ENCODE results near the gene SRP68.

The SRP68 gene

GRCh38 chr17:76086384-76086783, 14.1 kb upstream of the SRP68 start:
- no peak for TF ChIP-seq SIN3A (IDR thresholded peaks at IDR 0.05; ENCODE audit: borderline replicate concordance, insufficient read depth, low read length)
- no peak for TF ChIP-seq REST (IDR thresholded peaks at IDR 0.05; ENCODE audit: insufficient read depth in 1 of 2, low read depth in 2 of 2, low read length in 2 of 2)
- no peak for TF ChIP-seq TAF1 (IDR thresholded peaks at IDR 0.05; ENCODE audit: borderline replicate concordance, insufficient read depth, low read length)
- TF ChIP-seq POLR2AphosphoS5 (IDR thresholded peaks at IDR 0.05; ENCODE audit: low read depth, low read length): no peak
- no peak for TF ChIP-seq FOXP2 (optimal IDR thresholded peaks at IDR 0.05; ENCODE audit: borderline replicate concordance, extremely low read depth, extremely low read length, insufficient read depth)

GRCh38 chr17:76085731-76086366, 13.5 kb upstream of the SRP68 start:
- TF ChIP-seq POLR2AphosphoS5 (IDR thresholded peaks at IDR 0.05; ENCODE audit: low read depth, low read length) (no peak), REST (IDR thresholded peaks at IDR 0.05; ENCODE audit: insufficient read depth in 1 of 2, low read depth in 2 of 2, low read length in 2 of 2) (no peak), TAF1 (IDR thresholded peaks at IDR 0.05; ENCODE audit: borderline replicate concordance, insufficient read depth, low read length) (no peak), SIN3A (IDR thresholded peaks at IDR 0.05; ENCODE audit: borderline replicate concordance, insufficient read depth, low read length) (no peak), FOXP2 (optimal IDR thresholded peaks at IDR 0.05; ENCODE audit: borderline replicate concordance, extremely low read depth, extremely low read length, insufficient read depth) (no peak)

GRCh38 chr17:76085066-76085730, 12.9 kb upstream of the SRP68 start:
- TF ChIP-seq SIN3A (IDR thresholded peaks at IDR 0.05; ENCODE audit: borderline replicate concordance, insufficient read depth, low read length) (no peak), POLR2AphosphoS5 (IDR thresholded peaks at IDR 0.05; ENCODE audit: low read depth, low read length) (no peak), FOXP2 (optimal IDR thresholded peaks at IDR 0.05; ENCODE audit: borderline replicate concordance, extremely low read depth, extremely low read length, insufficient read depth) (no peak), REST (IDR thresholded peaks at IDR 0.05; ENCODE audit: insufficient read depth in 1 of 2, low read depth in 2 of 2, low read length in 2 of 2) (no peak), TAF1 (IDR thresholded peaks at IDR 0.05; ENCODE audit: borderline replicate concordance, insufficient read depth, low read length) (no peak)

- TF ChIP-seq FOXP2 (optimal IDR thresholded peaks at IDR 0.05; ENCODE audit: borderline replicate concordance, extremely low read depth, extremely low read length, insufficient read depth) (no peak), POLR2AphosphoS5 (IDR thresholded peaks at IDR 0.05; ENCODE audit: low read depth, low read length) (no peak), SIN3A (IDR thresholded peaks at IDR 0.05; ENCODE audit: borderline replicate concordance, insufficient read depth, low read length) (no peak), REST (IDR thresholded peaks at IDR 0.05; ENCODE audit: insufficient read depth in 1 of 2, low read depth in 2 of 2, low read length in 2 of 2) (no peak), TAF1 (IDR thresholded peaks at IDR 0.05; ENCODE audit: borderline replicate concordance, insufficient read depth, low read length) (no peak)
These were observed 11.3 kb upstream of the SRP68 start for GRCh38 chr17:76083536-76084182.
